ENCODE measurements around the gene KCNQ1.

The KCNQ1 gene

DNA sequence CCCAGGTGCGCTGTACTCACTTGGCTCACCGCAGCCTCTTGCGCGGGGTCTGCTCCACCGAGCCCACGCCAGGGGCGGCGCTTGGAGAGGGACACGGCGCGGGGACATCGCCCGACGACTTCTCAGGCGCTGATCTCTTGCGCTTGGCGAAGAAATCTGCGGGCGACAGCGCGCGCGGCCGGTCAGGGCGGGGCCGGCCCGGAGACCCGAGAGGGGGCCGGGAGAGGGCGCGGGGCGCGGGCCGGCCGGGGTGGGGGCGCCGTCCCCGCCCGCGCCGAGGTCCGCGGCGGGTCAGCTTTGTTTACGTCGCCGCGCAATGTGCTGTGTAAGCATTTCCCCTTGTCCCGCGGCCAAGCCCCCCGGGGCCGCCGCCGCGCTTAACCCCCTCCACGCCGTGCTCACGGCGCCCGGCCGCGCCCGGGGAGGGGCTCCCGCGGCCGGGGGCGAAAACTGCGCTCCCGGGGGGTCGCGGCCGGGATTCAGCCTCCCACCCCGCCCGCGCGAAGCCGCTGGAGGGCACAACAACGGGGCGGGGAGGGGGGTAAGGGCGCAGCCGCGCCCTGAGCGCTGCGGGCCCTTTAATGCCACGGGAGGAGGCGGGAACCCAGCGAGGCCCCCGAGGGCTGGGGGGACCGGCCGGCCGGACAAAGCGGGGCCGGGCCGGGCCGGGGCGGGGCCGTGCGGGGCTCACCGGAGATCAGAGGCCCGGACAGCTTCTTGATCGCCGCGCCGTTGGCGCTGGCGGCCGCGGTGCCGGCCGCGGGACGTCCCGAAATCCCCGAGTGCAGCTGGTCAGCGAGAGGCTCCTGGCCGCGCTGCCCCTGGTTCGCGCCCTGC lies 439.4 kb downstream of the KCNQ1 start:
- DNase-seq: no peak

DNA sequence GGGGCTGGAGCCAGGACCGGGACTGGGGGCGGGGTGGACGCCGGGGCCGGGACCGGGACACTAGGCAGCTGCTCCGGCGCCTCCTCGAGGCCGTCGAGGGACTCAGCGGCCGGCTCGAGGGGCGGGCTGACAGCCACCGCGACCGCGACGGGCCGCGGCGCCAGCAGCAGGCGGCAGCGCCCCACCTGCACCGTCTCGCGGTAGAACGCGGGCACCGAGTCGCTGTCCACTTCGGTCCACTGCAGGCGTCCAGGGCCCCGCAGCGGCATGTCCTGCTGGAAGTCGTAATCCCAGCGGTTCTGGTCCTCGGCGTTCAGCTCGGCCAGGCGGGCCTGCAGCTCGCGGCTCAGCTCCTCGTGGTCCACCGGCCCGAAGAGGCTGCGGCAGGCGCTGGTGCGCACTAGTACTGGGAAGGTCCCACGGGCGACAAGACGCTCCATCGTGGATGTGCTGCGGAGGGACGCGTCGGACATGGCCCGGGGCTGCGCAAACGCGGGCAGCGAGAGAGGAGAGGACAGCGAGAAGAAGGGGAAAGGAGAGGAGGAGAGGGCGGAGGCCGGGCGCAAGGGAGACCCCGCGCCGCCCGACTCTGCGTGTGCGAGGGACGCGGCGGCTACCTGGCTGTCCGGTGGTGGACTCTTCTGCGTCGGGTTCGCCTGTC lies 440.3 kb downstream of the KCNQ1 start:
- peak; percentile 36 for DNase-seq

DNA sequence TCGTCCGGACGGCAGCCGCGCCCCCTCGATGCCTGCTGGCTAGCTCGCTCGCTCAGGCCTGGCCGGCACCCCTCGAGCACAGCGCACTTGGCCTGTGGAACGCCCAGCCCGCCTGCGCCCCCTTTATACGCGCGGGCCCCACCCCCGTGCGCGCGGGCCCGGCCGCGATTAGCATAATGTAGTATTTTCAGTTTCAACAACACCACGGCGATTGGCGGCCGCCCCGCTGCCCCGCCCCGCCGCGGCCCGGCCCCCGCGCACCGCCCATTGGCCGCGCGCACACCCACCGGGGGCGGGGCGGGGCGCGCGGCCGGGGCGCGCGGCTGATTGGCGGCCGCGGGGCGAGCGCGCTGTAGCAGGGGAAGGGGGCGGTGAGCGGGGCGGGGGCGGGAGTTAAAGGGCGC lies 440.9 kb downstream of the KCNQ1 start, which contains the start of gene CDKN1C:
Gene CDKN1C, minus strand, starts transcription at position 98 of the 404 bp plus-strand sequence. CDS start 319 bp downstream, outside the sequence.
- DNase-seq: peak; percentile 84

DNA sequence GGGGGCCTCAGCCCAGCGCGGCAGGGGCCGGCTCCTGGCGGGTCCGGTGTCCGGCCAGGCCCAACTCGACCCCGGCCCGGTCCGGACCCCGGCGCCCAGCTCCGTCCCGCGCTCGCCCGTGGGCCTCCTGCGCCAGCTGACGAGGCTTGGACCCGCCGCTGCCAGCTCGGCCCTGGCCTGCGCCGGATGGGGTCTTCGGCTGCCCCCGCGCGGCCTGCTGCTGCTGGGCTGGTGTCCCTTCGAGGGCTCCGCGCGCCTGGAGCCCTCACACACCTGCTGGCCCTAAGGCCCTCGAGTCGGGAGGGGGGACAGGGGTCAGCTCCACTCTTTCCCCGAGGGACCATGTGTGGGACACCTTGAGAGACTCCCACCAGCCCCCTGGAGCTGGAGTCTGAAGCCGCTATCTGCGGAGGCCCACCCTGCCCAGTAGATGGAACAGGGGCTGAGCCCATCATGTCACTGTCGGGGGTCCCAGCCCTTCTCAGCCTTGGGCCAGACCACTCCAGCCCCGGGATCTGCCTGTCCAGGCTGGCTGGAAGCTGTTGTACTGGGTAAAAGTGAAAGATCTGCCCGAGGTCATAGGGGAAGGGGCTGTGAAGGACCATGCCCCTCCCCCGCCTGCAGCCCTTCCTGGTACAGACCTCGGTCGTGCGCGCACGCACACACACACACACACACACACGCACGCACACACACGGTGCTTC lies 441.5 kb downstream of the KCNQ1 start:
- no peak for DNase-seq

DNA sequence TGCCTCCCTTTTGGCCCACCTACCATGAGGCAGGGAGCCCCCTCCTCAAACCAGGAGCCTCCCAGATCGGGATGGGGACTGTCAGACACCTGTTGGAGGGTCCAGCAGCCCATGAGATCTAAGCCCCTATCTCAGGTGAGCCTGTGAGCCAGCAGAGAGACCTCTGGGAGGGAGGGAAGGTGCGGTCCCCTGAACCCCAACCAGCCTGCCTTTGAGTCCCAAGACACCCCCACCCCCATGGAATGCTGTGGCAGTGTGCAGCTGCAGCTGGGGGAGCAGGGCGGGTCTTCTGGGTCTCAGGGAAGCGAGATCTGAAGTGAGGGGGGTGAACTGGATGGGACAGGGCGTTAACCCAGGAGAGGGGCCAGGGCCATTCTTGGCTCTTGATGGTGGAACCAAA lies 442.1 kb downstream of the KCNQ1 start:
- DNase-seq: no peak

DNA sequence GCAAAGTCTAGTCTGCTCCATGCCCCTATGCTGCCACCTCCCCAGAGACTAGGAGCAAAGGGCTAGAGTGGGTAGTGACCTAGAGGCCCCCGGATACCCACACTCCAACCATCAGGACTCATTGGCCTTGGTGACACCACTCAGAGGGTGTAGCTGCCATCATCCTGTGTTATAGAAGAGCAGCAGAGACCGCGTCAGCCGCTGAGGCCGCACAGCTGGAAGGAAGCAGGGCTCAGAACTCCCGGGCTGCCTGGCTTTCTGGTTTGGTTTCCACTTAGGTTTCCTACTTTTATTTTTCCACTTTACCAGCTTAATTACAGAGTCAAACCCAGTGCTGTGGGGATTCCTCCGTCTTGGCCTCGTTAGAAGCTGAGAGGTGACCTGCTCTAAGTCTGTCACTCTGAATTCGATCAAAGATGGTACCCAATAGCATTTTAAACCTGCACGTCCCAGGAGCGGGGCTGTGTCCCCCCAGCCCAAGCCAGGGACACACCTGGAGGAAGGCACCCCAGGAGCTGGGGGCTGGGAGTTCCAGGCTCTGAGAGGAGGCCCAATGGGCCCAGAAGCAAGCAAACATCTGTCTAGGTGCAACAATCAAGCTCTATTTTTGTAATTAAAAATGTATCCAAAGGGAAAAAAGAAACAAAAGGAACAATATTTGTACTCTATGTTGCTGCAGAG lies 442.8 kb downstream of the KCNQ1 start:
- DNase-seq: no peak

DNA sequence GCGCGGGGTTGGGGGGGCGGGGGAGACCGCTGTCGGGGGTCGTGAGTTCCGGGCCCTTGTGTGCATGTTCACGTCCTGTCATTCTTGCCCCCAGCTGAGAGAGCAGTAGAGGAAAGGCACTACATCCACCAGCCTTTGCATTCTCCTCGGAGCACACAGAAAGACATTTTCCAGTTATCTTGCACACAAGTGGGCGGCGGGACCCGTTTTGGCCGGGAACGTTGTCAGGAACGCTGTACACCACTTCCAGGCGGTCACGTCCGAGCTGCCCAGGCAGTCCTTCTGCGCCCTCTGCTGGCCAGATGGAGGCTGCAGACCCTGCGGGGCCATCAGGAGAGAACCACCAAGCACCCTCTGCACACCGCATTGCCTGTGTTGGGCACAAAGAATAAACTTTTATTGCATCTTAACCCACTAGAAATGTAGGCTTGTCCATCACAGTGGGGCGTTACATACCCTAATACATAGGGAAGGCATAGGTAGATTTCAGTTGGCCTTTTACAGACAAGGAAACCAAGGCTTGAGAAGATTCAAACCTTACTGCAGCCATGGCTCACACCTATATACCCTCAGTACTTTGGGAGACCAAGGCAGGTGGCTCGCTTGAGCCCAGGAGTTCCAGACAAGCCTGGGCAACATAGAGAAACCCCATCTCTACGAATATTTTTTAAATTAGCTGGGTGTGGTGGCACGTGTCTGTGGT lies 443.6 kb downstream of the KCNQ1 start:
- DNase-seq: peak; percentile 89

DNA sequence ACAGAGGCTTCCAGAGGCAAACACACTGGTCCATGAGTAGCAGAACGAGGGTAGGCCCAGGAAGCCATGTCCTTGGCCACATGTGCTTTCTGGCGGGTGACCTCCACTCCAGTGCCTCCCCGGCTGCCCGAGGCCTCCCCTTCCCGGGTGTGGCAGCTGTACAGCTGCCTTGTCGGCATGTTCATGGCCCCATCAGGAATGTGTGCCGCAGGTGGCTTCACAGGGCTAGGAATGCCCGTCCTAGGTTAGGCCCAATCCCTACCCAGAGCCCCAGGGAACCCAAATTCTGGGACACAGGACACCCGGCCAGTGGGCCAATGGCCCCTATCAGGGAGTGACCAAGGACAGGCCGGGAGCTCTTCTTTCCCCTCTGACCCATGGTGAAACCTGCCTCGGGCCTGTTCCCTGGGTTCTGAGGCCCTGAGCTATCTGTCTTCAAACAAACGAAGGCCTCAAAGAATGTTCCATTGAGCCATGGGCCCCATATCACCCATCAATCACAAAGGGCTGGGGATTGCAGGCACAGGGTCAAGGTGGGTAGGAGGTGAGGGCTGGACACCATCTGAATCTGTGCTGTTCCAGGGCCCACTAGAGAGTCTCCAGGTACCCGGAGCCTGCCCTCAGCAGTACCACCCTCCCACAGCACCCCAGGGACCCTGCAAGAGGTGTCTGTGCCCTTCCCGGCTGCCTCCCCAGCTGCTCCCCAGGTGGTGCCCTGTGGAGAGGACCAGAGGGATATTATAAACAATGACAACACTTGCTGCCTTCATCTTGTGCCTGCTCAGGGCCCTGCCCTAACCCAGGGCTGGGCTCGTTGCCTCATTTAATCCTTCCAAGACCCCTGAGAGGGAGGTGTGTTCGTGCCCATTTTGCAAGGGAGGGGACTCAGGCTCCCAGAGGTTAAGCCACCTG lies 444.8 kb downstream of the KCNQ1 start:
- DNase-seq: no peak

DNA sequence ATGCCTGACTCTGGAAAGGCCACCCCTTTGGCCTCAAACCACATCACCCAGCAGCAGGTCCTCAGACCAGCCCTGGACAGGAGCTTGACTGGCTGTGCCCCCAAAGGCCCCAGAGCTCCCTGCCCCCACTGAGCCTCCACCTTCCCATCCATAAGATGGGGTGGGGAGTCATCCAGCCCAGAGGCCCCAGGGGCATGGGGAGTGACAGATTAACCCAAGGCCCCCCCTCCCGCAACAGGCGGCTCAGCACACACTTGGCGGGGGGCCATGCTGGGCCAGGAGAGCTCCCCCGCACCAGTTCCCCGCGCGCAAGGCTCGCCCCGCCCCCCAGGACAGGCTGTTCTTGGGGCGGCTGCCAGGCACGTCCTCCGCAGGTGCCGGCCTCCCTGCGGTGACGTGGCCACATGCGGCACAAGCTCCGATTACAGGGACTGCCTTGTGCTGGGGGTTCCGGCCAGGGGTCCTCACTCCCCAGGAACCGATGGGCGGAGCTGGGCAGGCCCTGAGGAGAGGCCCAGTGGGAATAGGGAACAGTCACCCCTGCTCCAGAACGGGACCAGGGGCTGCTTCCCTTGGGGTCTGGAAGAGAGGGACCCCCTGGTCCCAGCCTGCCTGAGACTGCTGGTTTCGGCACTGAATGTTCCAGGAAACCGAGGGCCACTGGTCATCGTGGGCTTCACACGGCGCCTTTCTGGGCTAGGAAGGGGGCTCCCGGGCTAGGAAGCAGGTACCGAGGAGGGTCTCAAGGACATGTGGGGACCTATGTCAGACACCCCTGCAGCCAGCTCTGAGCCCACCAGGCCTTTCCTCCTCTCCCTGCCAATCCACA lies 445.9 kb downstream of the KCNQ1 start:
- DNase-seq: no peak

DNA sequence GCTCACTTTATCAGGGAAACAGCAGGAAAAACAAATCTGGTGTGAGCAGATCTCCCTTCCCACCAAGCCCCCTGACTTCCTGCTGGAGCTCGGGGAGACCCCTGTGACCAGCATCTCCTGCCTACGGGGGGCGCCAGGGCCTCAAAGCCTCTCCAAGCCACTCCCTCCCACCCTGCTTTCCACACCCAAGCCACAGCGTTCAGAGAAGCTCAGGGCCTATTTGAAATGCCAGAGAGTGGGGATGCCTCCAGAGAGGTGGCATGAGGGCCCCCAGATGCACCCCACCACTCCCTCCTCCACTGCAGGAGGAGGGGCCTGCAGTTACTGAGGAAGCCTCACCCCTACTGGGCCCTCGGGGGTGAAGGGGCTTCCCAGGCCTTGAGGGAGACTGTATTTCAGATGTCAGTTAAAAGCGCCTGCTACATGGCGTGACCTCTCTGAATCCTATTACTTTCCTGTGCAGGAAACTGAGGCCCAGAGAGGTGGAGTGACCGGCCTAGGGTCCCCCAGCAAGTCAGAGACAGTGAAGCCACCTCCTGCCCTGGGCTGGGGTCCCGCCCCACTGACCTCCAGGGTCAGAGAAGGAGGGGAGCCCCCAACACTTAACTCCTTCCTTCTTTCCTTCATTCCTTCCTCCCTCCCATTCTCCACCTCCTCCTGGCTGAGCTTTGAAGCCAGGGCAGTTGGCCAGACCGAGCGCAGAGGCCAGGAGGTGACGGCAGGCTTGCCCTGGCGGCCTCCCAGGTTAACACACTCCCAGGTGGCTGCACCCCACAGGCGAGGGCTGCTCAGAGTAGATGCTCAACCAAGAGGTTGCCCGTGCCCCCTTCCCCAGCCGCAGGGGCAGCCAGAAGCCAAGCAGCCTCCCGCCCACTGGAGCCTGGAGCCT lies 446.8 kb downstream of the KCNQ1 start:
- DNase-seq: no peak

DNA sequence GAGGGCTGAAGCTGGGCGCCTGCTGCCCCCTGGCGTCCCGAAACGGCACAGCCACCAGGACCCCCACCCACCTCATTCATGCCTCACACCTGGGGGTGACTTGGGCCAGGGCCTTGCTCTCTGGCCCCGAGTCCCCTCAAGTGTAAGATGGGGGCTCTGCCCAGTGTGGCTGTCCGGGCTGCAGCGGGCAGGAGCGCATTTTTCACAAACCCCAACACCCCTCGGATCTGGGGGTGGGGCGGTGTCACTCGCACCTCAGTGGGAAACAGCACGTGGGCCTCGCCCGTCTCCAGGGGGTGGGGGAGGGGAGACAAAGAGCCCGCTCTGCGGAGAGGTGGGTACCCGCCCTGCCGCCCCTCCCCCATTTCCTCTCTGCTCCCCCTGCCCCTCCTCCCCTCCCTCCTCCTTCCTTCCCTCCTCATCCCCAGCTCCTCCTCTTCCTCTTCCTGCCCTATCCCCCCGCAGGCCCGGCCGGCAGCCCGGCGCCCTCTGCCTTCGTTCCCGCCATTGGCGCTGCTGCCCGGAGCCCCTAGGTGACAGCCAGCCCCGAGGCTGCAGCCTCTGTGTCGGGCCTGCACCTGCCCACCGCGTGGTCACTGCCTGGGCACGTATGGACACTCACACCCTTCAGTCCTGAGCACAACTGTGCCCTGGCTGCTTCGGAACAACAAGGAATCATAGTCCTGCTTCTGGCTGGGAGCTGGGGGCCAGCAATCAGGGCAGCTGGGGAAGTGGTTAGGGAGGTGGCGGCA lies 447.6 kb downstream of the KCNQ1 start:
- DNase-seq: peak; percentile 63

DNA sequence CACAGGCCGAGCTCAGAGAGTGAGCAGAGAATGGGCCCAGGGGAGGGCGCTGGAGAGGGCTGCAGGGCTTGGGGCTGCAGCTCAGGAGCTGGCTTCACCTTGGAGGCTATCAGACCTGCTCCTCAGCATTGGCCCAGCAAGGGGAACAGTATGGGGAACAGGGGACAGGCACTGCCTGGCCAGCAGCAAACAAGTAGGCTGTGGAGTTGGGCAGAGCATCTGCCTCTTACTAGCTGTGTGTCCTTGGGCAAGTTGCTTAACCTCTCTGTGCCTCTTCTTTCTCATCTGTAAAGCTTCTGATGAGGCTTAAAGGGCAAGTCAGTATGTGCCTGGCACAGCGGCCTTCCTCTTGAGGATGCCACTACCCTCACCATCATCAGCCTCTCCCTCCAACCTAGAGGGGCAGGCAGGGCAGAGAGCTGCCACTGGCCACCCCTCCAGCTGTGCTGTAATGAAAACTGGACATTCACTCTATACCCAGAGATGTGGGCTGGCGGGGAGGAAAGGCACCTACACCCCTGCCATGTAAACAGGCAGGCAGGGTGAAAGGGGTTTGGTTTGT lies 448.2 kb downstream of the KCNQ1 start:
- DNase-seq: peak; percentile 39

DNA sequence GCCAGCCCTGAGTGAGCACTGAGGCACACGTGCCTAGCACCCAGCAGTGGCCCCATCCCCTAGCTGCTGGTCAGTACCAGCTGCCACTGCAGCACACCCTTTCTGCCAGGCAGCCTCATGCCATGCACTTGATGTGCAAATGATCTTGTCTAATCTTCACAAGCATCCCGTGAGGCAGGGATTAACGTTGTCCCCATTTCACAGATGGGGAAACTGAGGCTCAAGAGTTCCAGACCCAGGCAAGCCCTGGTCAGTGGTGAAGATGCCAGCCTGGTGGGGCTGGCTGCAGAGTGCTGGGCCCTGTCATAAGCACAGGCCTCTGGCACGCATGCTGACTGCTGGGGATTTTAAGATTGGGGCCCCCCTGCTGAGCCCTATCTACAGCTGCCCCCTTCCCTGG lies 449.1 kb downstream of the KCNQ1 start:
- no peak for DNase-seq

DNA sequence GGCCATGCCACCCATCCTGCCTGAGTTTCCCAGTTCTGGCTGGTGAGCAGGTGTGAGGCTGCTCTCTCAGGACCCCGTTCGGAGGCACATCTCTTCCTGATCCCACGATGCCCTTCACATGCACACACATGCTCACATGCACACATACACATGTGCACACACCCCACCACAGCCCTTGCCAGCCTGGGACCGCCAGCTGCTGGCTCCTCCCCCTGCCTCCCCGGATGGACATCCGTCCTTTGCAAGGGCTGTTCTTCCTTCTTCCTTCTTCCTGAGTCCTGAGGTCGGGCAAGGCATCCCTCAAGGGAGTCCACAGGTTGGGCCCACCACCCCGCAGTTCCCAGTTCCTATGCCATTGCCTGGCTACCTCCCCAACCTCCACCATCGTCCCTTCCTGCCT lies 451.2 kb downstream of the KCNQ1 start:
- DNase-seq: no peak

DNA sequence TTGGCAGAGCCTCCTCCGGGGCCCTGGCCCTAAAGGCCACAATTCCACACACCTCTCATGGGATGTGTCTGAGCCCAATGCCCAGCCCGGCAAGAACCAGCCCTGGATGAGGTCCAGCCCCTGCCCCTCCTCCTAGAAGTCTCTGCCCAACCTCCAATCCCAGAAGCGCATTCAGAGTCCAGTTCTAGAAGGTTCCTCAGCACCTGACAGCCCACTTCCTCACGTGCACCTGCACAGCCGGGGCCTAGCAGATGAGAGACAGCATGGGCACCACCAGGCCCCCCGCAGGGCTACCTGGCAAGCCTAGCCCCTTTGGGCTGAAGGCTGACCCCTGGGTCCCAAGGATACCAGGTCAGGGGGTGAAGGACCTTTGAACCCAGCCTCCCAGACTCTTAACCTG lies 452.2 kb downstream of the KCNQ1 start:
- no peak for DNase-seq

DNA sequence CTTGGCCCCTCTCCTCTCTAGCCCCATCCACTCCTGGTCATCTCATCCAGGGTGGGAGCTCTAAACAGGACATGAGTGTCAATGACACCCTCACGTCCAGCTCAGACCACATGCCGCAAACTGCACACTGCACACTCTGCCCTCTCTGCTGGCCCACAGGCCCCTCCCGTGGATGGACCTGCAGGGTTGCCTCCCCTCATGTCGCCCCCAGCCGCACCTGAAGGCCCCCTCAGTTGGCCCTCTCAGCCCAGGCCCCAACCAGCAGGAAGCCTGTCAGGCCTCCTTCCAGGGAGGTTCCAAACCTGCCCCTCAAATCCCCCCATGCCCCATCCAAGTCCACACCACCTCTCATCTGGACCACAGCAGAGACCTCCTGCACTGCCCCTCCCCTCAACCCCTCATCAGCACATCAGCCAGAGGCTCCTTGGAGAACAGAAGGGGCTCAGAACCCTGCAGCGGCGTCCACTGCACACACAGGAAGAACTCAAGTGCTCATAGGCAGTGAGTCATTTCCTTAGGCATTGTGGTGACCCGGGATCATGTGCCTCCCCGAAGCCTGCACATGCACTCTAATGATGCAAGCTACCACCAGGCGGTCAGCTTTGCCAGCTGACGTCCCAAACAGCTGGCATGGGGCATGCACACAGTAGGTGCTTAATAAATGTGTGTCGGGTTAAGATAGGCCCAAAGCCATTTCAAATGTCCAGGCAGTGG lies 453.7 kb downstream of the KCNQ1 start:
- peak; percentile 48 for DNase-seq

Measured in activated CD8-positive, alpha-beta memory T cell treated with anti-CD3 and anti-CD28 coated beads, Interleukin-2, amount 50 U/mL, for 4 hours (primary cell).